ENCODE results near the gene C21orf58. TPM values are rescaled to one million over a fixed set of nuclear protein-coding genes. Genes with fewer than 3 reads are reported as not detected.

Gene C21orf58
- total and polyA plus RNA-seq, 2 donors from 2014 or later: 0.67 to 2.7 TPM

DNA sequence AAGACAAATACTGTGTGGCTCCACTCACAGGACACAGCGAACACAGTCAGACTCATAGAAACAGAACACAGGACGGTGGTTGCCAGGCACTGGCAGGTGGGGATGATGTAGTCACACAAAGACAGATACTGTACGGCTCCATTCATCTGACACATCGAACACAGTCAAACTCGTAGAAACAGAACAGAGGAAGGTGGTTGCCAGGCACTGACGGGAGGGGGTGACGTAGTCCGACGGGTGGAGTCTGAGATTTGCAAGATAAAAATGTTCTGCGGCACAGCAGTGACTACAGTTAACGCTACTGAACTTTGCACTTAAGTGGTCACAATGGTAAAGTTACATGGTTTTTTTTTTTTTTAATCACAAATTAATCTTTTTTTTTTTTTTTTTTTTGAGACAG lies 18.7 kb downstream of the C21orf58 start:
- intact Hi-C loops (cut with DNase I): no loop called here
- Histone ChIP-seq H3K9ac (ENCODE audit: low read length in 3 of 3) (no peak overlapping the region), H3K4me1 (ENCODE audit: control insufficient read depth in 2 of 3, insufficient read depth in 2 of 3, low read depth in 1 of 3, low read length in 3 of 3) (no peaks in the 10 kb centered on the region), H3K36me3 (ENCODE audit: control insufficient read depth in 2 of 3, insufficient read depth in 3 of 3, low read length in 3 of 3) (no peaks in the 10 kb centered on the region), H3K4me3 (ENCODE audit: low read length in 3 of 3) (no peak overlapping the region), H3K27me3 (ENCODE audit: control insufficient read depth, insufficient read depth, low read length) (no peaks in the 10 kb centered on the region), H3K9me3 (ENCODE audit: control insufficient read depth in 2 of 3, insufficient read depth in 1 of 3, low read length in 3 of 3) (no peaks in the 10 kb centered on the region), H3K27ac (ENCODE audit: low read depth in 2 of 2, low read length in 2 of 2) (no peak overlapping the region)
- no peak for DNase-seq
- TF ChIP-seq, protein P1, sequence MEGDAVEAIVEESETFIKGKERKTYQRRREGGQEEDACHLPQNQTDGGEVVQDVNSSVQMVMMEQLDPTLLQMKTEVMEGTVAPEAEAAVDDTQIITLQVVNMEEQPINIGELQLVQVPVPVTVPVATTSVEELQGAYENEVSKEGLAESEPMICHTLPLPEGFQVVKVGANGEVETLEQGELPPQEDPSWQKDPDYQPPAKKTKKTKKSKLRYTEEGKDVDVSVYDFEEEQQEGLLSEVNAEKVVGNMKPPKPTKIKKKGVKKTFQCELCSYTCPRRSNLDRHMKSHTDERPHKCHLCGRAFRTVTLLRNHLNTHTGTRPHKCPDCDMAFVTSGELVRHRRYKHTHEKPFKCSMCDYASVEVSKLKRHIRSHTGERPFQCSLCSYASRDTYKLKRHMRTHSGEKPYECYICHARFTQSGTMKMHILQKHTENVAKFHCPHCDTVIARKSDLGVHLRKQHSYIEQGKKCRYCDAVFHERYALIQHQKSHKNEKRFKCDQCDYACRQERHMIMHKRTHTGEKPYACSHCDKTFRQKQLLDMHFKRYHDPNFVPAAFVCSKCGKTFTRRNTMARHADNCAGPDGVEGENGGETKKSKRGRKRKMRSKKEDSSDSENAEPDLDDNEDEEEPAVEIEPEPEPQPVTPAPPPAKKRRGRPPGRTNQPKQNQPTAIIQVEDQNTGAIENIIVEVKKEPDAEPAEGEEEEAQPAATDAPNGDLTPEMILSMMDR (IDR thresholded peaks at IDR 0.05; ENCODE audit: borderline replicate concordance, extremely low read depth, insufficient read depth): no peak
- FAIRE-seq: no peak

DNA sequence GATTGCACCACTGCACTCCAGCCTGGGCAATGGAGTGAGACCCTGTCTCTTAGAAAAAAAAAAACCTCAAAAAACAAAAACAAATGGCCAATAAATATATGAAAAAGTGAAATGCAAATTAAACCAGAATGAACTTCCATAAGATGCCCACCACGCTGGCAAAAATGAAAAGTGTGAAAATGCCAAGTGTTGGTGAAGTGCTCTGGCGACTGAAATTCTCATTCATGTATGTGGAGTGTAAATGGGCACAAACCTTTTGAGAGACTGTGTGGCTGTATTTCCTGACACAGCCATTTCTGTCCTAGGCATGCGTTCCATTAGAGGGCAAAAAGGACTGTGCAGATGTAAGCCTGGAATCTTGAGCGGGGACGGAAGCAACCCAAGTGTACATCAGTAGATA lies 19.2 kb downstream of the C21orf58 start:
- H3K27me3 ChIP-seq (ENCODE audit: control insufficient read depth, insufficient read depth, low read length): no peaks in the 10 kb centered on the region
- no peak overlapping the region for H3K27ac ChIP-seq (ENCODE audit: low read depth in 2 of 2, low read length in 2 of 2)
- H3K36me3 ChIP-seq (ENCODE audit: control insufficient read depth in 2 of 3, insufficient read depth in 3 of 3, low read length in 3 of 3): no peaks in the 10 kb centered on the region
- no peak for DNase-seq
- no peaks in the 10 kb centered on the region for H3K4me1 ChIP-seq (ENCODE audit: control insufficient read depth in 2 of 3, insufficient read depth in 2 of 3, low read depth in 1 of 3, low read length in 3 of 3)
- H3K9ac ChIP-seq (ENCODE audit: low read length in 3 of 3): no peak overlapping the region
- intact Hi-C loops (cut with DNase I): no loop called here
- FAIRE-seq: no peak
- H3K9me3 ChIP-seq (ENCODE audit: control insufficient read depth in 2 of 3, insufficient read depth in 1 of 3, low read length in 3 of 3): no peaks in the 10 kb centered on the region
- TF ChIP-seq, protein P1 (IDR thresholded peaks at IDR 0.05; ENCODE audit: borderline replicate concordance, extremely low read depth, insufficient read depth): no peak
- no peak overlapping the region for H3K4me3 ChIP-seq (ENCODE audit: low read length in 3 of 3)

DNA sequence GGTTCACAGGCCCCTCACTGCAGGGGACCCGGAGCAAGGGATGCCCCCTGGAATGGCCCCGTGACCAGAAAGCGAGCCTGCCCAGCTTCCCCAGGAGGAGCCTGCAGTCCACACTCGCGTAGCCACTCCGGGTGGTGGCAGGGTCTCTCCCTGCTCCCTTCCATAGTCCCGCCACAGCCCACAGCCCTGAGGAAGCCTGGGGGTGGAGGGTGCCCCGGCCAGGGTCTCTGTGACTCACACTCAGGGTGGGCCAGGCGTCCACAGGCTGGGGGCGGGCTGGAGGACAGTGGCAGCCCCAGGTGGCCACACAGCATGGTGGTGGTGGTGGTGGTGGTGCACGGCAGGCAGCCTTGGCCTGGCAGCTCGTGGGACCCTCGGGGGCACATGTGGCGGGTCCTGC lies 21.9 kb downstream of the C21orf58 start:
- no peak overlapping the region for H3K27ac ChIP-seq (ENCODE audit: low read depth in 2 of 2, low read length in 2 of 2)
- no peak overlapping the region for H3K4me3 ChIP-seq (ENCODE audit: low read length in 3 of 3)
- TF ChIP-seq, protein P1 (IDR thresholded peaks at IDR 0.05; ENCODE audit: borderline replicate concordance, extremely low read depth, insufficient read depth): no peak
- FAIRE-seq: no peak
- peaks cover 0 to 2% (median 0%) of the 10 kb centered on the region in 3 donors for H3K4me1 ChIP-seq (ENCODE audit: control insufficient read depth in 2 of 3, insufficient read depth in 2 of 3, low read depth in 1 of 3, low read length in 3 of 3)
- no peaks in the 10 kb centered on the region for H3K9me3 ChIP-seq (ENCODE audit: control insufficient read depth in 2 of 3, insufficient read depth in 1 of 3, low read length in 3 of 3)
- no peaks in the 10 kb centered on the region for H3K36me3 ChIP-seq (ENCODE audit: control insufficient read depth in 2 of 3, insufficient read depth in 3 of 3, low read length in 3 of 3)
- DNase-seq: no peak
- H3K9ac ChIP-seq (ENCODE audit: low read length in 3 of 3): no peak overlapping the region
- intact Hi-C loops (cut with DNase I): no loop called here
- H3K27me3 ChIP-seq (ENCODE audit: control insufficient read depth, insufficient read depth, low read length): no peaks in the 10 kb centered on the region

DNA sequence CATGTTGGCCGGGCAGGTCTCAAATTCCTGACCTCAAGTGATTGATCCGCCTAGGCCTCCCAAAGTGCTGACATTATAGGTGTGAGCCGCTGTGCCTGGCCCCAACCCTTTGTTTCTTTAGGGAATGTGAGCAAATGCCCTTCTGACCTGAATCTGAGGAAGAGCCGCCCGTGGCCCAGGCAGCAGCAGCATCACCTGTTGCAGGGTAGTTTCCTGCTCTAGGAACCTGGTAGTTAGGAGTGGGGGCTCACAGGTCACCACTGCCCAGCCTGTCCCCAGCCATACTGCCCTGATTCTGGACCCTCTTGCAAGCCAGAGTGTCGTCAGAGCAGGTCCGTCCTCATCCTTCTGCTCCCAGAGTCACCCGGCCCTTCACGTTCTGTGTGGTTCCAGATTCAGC lies 24.5 kb downstream of the C21orf58 start:
- H3K9ac ChIP-seq (ENCODE audit: low read length in 3 of 3): no peak overlapping the region
- TF ChIP-seq, protein P1 (IDR thresholded peaks at IDR 0.05; ENCODE audit: borderline replicate concordance, extremely low read depth, insufficient read depth): no peak
- H3K36me3 ChIP-seq (ENCODE audit: control insufficient read depth in 2 of 3, insufficient read depth in 3 of 3, low read length in 3 of 3): no peaks in the 10 kb centered on the region
- intact Hi-C loops (cut with DNase I): no loop called here
- DNase-seq (no peak), FAIRE-seq (no peak)
- H3K27me3 ChIP-seq (ENCODE audit: control insufficient read depth, insufficient read depth, low read length): no peaks in the 10 kb centered on the region
- H3K27ac ChIP-seq (ENCODE audit: low read depth in 2 of 2, low read length in 2 of 2): no peak overlapping the region
- H3K4me1 ChIP-seq (ENCODE audit: control insufficient read depth in 2 of 3, insufficient read depth in 2 of 3, low read depth in 1 of 3, low read length in 3 of 3): peaks cover 0 to 2% (median 0%) of the 10 kb centered on the region in 3 donors
- H3K9me3 ChIP-seq (ENCODE audit: control insufficient read depth in 2 of 3, insufficient read depth in 1 of 3, low read length in 3 of 3): no peaks in the 10 kb centered on the region
- no peak overlapping the region for H3K4me3 ChIP-seq (ENCODE audit: low read length in 3 of 3)

Measured in kidney (tissue), 14 donors.